ENCODE measurements around the gene PREP.

DNA sequence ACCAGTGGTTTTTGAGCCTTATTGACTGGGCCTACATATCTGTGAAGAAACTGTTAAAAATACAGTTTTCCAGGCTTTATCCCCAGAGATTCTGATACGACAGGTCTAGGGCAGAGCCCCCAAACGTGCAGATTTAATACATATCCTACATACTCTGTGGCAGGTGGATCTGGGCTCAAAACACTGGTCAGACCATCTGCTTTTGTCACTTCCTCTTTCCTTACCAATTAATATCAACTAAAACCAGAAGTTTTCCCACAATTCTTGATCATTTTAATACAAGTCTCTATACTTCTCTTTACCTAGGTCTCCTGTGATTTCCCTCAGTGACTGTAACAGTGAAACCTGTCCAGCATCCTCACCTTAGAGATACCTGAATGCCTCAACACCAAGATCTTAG lies 108.8 kb downstream of the PREP start:
- no peak for TF ChIP-seq CTCF (IDR thresholded peaks at IDR 0.05; ENCODE audit: insufficient read depth, low read length)
- TF ChIP-seq POLR2AphosphoS5 (IDR thresholded peaks at IDR 0.05; ENCODE audit: low read depth), result no peak
- no peak for TF ChIP-seq REST (IDR thresholded peaks at IDR 0.05; ENCODE audit: insufficient replicate concordance, low read depth)
